Stimulated activated CD8-positive, alpha-beta memory T cell treated with anti-CD3 and anti-CD28 coated beads, Interleukin-2, amount 100 ng/mL, for 1 hour (primary cell): ENCODE measurements around the gene MAPK8IP2.

Experiments
- DNase-seq, 2 donors: peaks; one replicate each; pipeline ENCODE4 v3.0.0-alpha.2; 2020; ENCODE audit warnings: low read depth in 2 of 2

MAPK8IP2 gene

DNA sequence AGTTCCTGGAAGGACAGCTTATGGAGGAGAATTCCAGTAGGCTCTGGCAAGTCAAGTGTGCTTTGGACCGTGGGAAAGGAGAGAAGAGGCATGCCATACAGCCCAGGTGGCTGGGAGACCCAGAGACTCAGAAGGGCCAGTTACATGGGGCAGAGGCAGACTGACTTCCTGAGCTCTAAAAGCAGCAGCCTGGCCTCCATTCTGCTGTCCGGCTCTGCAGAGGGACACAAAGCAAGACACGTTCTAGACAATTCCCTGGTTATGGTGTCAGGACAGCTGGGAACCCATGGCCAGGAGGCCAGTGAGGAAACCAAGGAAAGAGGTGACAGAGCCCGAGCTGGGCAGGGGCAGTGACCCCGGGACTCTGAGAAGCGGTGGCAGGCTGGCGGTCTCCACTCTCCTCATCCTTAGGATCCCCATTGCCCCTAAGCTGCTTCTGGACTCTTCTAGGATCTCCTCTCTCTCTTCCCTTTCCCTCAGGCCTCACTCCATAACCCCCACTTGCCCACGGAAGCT is 25.1 kb upstream of the MAPK8IP2 start:
- DNase-seq = no peak

DNA sequence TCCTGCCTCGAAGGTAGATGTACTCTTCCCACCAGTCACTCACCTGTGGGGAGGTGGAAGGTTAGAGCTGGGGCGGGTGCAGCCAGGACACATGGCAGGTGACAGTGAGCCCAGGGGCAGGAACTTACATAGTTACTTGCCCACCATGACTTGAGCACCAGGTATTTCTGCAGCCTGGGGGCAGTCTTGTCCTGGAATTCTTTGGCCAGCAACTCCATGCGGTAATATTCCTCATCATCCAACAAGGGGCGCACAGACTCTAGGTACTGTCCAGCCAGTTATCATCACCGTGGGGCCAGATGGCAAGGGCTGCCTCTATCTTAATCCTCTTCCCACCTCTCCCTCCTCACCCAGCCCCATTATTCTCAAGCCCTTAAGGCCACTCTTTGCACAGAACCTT is 24.5 kb upstream of the MAPK8IP2 start:
- no peak for DNase-seq

DNA sequence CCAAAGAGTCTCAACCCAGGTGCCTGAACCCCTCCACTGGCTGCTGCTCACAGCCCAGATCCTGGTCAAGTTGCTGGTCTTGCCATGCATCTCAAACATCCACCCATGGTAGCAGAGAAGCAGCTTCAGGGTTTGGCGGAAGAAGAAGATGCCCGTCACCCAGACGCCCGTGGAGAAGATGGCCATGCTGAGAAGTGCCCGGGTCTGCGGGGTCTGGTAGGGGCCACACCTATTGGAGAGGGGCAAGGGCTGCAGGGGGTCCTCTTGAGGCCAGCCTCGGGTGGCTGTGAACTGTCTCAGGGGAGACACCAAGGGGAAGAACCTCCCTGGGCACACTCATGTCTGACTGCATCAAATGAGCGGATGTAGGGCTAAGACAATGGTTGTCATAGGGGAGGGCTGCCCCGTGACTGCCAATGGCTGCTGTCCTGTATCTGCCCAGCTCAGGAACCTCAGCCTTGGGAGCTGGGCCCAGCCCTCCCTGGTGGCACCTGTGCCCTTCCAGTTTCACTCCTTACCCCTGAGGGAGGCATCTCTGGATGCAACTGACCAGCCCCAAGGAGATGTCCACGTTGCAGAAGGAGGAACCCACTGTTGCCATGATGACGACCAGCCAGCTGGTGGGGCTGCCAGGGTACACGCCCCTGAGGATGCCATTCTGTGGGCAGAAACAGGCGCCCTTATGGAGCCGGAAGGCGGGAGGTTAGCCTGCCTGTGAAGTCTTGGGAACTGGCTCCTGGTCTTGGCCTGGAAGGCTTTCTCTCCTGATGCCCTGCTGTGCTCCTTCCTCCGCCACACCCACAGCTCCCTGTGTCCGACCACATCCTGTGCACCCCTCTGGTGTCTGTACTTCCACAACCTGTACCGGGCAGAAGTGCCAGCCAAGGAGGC is 23.5 kb upstream of the MAPK8IP2 start:
- no peak for DNase-seq

DNA sequence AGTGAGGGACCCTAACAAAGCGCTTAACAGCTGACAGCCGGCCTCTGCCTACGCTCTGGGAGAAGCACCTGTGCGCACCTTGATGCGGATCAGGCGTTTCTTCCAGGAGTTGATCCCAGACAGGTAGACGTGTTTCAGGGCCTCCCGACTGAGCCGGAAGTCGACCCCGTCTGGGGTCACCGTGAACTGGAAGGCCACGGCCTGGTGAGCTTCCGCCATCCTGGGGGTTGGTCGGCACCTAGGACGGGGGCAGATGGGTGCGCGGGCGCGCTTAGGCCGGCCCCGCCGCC is 23.0 kb upstream of the MAPK8IP2 start:
- no peak for DNase-seq

DNA sequence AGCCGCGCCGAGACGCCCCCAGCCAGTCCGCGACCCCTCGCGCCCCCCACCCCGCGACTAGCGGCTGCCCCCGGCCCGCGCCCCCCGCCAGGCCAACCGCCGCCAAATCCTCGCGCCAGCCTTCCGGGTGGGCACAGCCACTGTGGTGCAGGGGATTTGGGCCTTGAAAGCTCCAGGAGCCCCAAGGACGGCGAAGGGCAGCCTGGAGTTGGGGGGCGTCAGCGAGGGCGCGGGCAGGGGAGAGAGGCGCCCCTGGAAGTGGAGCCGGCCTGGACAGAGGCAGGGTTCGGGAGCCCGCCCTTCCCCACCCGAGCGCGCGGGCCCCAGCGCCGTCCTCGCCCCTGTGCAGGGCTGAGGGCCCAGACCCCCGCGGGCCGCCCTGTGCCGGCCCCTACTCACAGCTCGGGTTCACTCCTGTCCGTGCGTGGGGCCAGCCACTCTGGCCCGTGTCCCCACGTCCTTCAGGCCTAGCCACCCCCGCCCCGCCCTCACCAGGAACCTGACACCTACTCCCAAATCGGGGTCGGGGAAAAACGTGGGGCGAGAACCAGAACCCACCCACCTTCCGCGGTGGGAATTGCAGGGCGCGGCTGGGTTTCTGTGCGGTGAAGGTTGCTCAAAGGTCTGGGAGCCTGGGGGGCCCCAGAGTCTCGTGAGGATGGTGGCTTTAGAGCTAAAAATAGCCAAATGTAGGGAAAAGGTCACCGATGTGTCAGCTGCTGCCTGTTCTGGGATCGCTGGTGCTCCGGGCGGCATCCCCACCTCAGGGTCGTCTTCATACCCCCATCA is 22.4 kb upstream of the MAPK8IP2 start, which contains the start of gene CPT1B:
TSS of gene CPT1B (minus strand) at position 441 of the 789 bp plus-strand sequence. CDS start 512 bp downstream, outside the sequence.
- no peak for DNase-seq

DNA sequence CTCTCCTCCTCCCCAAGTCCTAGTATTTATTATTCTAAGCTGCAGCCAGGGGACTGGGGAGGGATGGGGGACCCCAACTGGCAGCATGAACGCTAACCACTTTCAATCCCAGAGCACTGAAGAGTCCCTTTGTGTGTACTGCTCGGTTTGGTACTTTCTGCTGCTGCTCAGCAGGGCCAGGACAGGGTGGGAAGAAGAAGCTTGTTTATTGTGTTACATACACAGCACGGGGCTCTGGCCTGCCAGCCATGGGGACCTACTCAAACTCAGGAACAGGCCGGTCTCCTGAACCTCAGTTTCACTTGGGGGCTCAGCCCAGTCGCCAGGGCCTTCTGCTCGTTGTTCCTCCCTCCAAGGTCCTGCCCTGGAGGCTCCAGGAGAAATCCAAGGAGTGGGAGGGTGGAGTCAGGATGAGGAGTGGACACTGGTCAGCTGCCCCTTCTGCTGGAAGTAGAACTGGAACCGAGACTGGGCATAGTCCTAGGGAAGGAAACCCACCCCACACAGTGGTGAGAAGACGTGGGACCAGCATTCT is 21.8 kb upstream of the MAPK8IP2 start:
- DNase-seq = no peak

DNA sequence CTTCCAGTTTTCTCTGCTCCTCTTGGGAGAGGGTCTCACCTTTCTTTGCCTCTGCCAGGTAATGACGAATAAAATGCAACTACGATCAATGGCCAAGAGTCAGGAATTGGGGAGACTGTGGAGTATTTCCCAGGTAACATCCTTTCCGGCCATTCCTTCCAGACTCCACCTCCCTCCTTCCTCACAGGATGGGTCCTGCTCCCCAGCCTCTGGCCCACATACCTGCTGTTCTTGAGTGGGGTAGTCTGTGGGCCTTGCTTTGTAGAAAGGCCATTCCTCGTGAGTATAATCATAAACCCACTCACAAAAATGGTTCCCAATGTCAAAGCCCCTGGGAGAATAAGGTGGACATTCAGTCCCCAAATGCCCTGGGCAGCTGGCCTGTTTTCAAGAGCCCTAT is 20.8 kb upstream of the MAPK8IP2 start:
- no peak for DNase-seq

DNA sequence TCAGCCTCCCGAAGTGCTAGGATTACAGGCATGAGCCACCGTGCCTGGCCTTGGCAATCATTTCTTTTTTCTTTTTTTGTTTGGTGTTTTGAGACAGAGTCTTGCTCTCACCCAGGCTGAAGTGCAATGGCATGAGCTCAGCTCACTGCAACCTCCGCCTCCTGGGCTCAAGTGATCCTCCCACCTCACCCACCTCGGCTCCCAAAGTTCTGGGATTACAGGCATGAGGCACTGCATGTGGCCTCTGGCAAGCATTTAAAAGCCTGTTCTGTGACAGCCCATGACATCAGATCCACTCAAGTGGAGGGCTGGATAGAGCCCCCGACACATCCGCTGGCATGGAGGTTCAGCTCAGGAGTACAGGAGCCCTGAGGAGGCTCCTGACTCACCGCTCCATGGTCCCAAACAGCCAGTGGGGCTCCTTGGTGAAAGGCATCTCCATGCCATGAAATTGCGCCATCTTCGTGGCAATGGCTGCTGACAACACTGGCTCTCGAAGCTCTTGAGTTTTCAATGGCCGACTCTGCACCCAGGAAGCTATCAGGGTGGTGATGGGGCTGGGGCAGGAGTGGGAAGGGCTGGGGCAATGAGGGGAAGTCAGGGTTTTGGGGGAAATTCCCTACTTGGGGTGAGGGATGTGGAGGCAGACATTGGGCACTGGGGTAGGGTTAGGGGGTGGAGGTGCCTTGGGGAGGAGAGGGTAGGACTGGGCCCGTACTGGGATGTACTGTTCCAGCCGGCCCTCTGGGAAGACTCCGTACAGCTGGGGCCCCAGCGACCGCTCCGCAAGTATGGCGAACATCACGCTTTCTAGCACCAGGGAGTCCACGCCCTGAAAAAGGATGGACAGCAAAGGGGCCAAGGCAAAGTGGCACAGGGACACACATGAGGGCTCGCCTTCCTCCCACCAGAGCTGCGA is 19.3 kb upstream of the MAPK8IP2 start:
- DNase-seq = no peak

DNA sequence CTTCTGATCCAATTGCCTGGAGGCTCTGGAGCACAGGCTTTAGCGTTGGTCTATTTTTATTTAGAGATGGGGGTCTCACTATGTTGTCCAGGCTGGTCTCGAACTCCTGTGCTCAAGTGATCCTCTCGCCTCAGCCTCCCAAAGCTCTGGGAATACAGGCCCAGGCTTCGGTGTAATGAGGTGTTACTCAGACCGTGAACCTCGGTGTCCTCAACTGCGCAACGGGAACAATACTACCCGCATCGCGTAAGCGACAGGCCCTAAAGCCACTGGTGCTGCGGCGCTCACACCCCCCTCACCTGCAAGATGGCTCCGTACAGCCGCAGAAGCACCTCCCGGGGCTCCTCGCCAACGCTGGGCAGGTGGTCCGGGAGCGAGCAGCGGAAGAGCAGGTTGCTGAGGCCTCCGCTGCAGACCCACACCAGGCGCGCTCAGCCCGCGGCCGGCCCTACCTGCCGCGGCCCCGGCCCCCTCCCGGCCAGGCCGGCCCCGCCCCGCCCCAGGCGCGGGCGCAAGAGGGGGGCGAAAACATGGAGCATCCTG is 18.6 kb upstream of the MAPK8IP2 start:
- DNase-seq = no peak

DNA sequence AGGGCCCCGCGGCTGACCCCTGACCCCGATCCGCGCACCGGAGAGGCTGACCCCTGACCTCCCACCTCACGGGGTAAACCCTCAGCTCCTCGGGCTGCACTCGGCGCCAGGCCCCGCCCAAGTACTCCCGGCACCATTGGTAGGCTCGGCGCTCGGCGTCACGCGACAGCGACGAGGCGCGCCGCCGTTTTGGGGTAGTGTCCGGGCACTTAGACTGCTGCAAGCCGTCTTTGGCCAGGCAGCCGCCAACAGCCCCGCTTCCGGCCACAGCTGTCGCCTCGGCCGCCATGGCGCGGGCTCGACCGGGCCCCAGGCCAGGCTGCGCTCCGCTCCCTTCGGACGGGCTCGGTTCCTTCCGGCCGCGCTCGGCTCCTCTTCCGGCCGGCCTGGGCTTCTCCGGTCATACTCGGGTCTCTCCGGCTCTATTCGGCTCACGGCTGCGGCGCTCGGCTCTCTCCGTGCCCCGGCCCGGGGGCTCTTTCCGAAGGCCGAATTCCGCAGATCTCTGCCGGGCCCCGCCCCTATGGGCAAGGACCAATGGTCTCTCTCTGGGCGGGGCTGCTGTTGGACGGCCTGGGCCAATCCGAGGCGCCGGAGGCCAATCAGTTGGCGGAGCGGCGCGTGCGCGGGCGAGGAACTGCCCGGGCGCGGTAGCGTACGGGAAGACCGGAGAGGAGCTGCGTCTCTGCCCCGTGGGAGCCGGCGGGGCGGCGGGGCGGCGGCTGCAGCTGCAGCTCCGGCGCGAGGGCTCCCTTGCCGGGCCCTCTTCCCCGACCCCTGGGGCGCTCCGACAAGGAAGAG is 17.9 kb upstream of the MAPK8IP2 start, which contains the start of gene CHKB:
TSS of gene CHKB (minus strand) at position 357 of the 801 bp plus-strand sequence. CDS start at position 289, 68 bp downstream.
- peak; percentile 93 to 98 for DNase-seq

DNA sequence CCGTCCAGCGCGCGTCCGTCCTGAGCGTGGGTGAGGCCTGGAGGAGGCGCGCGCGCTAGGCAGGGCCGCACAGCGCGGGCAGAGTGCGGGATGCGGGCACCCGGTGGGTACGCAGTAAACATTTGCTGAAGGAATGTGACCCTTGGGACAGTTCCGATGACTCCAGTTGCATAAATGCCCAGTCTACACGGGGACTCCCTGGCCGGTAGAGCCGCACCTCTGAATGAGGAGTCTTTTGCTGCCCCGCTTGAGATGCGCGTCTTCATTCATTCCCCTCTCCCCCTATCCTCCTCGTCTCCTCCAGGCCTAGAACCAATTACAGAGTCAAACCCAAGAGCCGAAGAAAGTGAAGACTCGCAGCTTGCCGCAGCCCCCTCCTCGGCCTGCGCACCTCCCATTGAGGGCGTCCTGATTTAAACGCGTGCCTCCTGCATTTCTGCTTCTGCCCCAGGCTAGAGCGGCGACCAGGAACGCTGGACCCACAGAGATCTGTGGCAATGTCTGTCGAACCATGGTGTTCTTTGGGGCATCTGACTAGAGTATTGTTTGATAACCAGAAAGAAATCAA is 17.2 kb upstream of the MAPK8IP2 start:
- DNase-seq = no peak

DNA sequence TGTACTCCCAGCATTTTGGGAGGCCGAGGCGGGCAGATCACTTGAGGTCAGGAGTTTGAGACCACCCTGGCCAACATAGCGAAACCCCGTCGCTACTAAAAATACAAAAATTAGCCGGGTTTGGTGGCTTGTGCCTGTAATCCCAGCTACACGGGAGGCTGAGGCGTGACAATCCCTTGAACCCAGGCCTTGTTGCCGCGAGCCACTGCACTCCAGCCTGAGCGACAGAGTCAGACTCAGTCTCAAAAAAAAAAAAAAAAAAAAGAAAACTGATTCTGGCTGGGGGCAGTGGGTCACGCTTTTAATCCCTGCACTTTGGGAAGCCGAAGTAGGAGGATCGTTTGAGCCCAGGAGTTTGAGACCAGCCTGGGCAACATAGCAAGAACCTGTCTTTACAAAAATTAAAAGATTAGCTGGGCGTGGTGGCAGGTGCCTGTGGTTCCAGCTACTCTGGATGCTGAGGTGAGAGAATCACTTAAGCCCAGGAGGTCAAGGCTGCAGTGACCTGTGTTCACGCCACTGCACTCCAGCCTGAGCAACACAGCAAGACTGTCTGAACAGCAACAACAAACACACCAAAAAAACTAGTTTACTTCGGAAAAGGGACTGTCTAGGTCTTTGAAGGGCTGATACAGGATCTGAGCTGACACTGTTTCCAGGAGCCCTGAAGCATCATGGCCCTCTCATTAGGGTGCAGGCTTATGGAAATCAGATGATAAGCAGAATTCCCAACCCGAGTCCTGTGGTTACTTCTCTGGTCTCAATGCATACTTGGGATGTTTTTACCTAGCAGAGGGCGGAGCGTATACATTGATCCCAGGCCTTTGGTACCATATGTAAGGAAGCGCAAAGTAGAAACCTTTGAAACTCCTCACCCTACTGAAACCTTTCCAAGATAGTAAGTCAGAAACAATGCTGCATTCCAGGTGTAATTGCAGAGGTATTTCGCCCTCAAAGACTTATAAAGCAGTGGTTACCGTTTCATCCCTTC is 16.2 kb upstream of the MAPK8IP2 start:
- DNase-seq = no peak

DNA sequence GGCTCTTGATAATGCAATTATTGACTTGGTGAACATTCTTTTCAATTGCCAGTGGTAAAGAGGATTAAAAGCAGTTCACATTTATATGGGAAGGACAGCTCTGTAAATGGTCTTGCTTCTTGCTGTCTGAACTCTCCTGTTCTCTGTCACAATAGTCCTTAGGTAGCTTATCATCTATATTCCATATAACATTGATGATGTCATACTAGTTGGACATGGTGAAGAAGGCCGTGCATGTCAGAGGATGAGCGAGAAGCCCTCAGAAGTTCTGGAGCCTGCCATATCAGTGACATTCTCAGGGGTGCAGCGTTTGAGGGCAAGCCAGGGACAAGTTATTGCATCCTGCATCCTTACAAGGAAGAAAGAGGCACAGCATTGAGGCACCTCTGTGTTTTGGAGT is 15.4 kb upstream of the MAPK8IP2 start:
- DNase-seq = no peak

DNA sequence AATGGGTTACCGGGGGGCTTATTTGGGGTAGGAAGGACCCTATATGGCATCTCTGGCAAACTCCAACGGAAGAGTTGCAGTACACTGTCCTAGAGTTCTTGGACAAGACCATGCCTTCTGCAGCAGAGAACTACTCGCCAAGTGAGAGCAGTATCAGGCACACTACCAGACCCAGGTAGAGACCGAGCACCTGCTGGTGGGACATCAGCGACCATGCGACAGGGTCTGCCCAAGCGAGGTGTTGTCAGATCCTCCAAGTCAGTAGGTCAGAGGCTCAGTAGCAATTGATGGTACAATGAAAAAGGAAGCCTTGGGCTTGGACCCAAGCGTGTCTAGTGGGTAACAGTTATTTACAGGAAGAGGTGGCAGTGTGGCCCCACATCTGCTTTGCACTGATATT is 14.8 kb upstream of the MAPK8IP2 start:
- no peak for DNase-seq

DNA sequence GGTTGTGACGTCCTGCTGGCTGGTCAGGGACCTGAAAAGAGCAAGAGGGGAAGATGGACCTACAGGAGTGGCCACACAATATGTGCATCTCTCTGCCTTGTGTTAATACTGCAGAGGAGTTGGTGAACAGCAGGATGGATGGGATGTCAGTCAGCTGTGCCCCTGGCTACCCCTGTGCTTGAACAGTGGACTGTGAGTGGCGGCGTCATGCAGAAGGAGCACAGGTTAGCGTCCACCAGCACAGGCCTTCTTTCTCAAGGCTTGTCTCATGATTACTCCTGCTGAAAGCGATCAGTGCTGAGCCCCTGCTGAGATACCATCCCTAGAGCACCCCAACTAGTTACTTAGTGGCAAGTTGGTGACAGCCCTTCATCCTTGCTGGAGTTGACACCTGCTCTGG is 14.2 kb upstream of the MAPK8IP2 start:
- DNase-seq = no peak

DNA sequence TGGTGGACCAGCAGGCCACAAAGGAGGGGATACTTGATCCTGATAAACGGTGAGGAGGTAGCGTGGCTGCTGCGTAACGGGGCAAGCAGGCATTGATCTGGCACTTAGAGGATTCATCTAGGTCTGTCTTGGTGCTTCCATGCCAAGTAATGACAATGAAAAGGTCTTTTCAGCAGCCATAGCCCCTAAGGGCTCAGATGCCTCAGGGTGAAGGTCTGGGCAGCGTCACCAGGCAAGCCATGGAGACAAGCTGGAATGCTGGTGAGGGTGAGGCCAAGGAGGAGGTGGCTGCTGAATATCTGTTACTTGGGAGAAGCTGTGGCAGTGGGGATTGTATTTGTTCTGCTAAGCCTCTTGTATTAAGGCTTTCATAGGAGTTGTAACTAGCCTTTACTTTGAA is 13.2 kb upstream of the MAPK8IP2 start:
- no peak for DNase-seq

DNA sequence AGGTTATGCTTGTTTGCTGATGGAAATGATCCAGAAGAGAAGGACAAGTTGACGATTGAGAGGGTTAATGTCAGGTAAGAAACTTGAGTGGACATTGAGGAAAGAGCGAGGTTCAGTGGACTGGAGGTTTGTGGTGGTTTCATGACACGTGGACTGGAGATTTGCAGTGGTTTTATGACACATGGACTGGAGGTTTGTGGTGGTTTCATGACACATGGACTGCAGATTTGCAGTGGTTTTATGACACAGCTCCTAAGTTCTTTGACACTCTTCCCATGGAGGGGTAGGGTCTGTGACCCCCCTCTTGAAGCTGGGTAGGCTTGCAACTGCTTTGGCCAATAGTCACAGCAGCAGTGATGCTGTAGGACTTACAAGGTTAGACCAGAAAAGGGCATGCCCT is 5.4 kb upstream of the MAPK8IP2 start:
- no peak for DNase-seq

DNA sequence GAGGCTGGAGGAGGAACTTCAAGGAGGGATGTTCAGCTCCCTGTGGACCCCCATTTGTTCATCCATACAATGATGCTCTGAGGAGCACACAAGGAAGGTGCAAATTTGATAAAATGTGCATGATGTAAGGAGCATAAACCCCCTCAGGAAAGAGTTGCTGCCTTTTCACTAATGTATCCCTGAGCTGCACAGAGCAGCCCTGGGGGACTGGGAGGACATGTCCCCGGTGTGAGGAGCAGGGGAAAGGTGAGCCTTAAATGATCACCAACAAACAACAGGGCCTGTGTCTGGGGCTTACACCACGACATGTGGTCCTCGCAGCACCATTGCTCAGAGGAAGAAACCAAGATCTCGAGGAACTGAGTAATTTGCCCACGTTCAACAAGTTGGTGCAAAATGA is 3.5 kb upstream of the MAPK8IP2 start:
- no peak for DNase-seq
